GM19043 (cell line): ENCODE results near the gene NOP14.
"Not testable (repeated sequence)": the region's sequence is repeated elsewhere in the genome, so short reads cannot be mapped to it uniquely, and the experiment has no call there.

Experiments
- ATAC-seq: cut with Tn5 transposase; IDR thresholded peaks from one replicate; pipeline ENCODE4 v1.9.1; 2021; ENCODE audit warnings: low read depth; ENCODE audit not compliant: unreplicated experiment

Gene NOP14

GRCh38 chr4:2963175-2963965 lies at the start of gene NOP14, which contains the start of gene GRK4:
TSS of gene NOP14 (minus strand) at chr4:2963406. CDS start at chr4:2963319, 87 bp downstream.
TSS of gene GRK4 (plus strand) at chr4:2963571. CDS start at chr4:2964071, 500 bp downstream.
- peak; percentile 85 for ATAC-seq

DNA sequence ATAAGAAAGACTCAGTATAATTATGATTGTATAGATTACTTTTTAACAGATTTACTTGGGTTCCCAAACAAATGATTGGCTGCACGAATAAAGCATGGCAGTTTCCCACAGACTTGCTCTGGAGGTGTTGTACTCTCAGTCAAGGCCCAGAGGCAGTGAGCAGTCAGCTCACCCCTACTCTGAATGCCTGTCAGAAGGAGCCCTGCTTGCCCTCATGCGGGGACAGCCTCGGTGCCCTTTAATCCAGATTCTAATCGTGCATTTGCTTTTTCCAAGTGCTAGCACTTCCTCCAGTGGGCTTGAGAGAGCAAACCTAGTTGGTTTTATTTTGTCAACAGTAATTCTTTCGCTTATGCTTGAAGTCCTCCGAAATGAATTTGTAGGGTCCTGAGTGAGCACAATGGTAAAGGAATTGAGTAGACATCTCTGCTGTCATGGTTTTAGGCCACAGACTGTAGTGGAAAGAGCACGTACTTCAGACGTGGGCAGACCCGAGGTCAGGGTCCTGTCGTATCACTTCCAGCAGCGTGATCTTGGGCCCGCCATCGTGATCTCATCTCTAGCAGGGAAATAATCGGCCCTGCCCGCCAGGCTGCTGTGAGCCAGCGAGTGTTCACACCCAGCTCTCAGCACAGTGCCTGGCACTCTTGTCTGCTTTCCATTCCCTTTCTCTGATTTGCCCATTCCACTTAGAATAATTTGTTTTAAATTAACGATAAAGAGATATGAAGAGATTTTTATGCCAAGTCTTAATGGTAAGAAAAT lies 48.4 kb upstream of the NOP14 start:
- no peak for ATAC-seq

GRCh38 chr4:3010998-3011397 lies 47.8 kb upstream of the NOP14 start:
- no peak for ATAC-seq

DNA sequence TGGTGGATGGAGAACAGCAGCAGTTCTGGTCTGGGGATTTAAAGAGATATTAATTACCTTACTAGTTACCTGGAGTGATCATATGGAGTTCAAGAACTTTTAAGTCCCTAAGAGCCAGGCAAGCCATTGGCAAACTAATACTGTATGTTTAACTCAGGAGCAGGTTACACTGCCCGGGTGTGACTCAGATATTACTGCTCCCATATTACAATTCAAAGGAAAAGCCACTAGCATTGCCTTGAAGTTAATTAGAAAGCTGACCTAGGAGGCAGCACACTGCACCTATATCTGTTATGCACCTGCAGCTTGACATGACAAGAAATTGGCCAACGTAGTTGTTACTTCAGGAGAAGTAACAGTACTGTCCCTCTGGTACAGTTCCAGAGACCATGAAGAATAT lies 47.4 kb upstream of the NOP14 start:
- no peak for ATAC-seq

DNA sequence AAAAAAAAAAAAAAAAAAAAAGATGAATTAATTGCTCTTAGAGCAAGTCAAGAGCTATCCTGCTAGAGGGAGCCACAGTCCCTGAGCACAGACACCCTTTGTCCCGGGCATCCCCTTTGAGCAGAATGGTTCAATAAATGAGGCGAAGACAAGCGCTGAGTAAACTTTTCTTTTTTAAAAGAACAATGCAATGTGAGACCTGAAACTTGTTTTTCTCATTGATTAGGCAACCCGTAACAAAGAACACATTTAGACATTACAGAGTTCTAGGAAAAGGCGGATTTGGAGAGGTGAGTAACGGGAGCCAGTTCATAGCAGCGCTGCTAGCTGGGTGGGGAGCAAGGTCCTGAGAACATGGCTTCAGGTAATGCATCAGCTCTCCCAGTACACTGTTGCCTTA lies 46.2 kb upstream of the NOP14 start:
- ATAC-seq, result no peak

GRCh38 chr4:3007724-3008123 lies 44.5 kb upstream of the NOP14 start:
- no peak for ATAC-seq

DNA sequence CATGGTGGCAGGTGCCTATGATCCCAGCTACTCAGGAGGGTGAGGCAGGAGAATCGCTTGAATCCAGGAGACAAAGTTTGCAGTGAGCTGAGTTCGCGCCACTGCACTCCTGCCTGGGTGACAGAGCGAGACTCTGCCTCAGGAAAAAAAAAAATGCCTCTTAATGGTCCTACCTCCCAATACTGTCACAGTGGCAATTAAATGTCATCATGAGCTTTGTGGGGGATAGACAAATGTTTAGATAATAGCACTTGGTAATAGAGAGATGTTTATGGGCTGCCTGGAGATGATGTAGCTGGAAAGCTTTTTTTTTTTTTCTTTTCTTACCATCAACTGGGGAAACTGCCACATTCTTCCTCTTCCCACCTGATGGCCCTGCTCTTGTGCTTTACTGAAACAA lies 33.2 kb upstream of the NOP14 start:
- ATAC-seq, result no peak

- no peak for ATAC-seq
Measured at GRCh38 chr4:2995546-2996265, 32.5 kb upstream of the NOP14 start.

GRCh38 chr4:2994917-2995316 lies 31.7 kb upstream of the NOP14 start:
- no peak for ATAC-seq

- ATAC-seq, result no peak
Measured at GRCh38 chr4:2991243-2991642, 28.0 kb upstream of the NOP14 start.

DNA sequence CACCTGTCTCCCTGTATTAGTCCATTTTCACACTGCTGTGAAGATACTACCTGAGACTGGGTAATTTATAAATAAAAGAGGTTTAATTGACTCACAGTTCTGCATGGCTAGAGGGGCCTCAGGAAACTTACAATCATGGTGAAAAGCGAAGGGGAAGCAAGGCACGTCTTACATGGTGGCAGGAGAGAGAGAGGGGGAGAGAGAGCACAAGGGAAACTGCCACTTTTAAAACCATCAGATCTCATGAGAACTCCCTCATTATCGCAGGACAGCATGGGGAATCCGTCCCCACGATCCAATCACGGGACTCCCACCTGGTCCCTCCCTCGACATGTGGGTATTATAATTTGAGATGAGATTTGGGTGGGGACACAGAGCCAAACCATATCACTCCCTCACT lies 20.5 kb upstream of the NOP14 start:
- not testable (repeated sequence) for ATAC-seq

DNA sequence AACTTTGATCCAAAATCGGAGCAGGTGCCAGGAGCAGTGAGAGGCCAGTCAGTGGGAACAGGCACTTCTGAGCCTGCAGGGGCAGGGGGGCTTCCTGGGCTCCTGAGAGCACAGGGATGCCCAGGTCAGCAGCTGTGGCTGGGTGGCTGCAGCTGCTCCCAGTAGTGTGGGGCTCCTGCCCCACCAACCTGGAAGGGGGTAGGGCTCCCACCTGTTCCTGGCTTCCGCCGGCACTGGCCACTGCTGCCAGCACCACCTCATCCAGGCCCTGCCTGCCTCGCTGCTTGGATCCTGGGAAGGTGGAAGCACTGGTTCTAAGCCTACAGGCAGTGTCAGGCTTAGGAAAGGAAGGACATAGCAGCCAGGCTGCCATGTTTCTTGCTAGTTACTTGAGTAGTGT lies 18.8 kb upstream of the NOP14 start:
- no peak for ATAC-seq

GRCh38 chr4:2981256-2981819 lies 18.1 kb upstream of the NOP14 start:
- ATAC-seq, result no peak

DNA sequence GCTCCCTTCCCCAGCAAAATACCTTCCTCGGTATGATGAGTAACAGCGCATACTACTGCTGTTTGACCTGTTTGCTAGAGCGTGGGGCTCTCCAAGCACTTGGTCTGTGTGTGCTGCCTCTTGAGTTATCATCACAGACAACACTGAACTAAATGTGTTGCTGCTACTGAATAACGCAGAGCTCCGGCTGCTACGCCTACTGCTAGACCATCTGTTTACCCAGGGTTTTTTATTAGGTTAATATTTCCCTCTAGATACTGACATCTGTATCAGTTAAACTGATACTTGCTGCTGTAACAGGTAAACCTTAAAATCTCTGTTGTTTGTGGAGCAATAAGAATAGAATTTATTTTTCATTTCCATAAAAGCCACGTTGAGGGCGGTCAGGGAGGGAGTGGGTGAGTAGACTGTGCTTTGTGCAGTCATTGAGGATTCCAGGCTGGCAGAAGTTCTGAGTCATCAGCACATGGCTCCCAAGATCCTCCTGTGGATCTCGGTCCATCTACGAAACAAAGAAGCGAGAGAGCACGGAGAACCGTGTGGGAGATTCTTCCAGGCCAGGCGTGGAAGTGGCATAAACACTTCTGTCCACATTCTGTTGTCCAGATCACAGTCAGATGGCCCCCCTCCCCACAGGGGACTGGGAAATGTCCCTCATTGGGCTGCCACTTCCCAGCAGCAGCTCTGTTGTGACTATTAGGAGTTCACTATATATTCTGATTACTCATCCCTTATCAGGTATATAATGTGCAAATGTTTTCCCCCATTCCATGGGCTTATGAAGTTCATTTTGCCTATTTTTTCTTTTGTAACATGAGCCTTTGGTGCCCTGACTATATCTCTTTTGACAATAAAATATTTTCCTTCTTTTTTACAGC lies 14.2 kb upstream of the NOP14 start:
- no peak for ATAC-seq

DNA sequence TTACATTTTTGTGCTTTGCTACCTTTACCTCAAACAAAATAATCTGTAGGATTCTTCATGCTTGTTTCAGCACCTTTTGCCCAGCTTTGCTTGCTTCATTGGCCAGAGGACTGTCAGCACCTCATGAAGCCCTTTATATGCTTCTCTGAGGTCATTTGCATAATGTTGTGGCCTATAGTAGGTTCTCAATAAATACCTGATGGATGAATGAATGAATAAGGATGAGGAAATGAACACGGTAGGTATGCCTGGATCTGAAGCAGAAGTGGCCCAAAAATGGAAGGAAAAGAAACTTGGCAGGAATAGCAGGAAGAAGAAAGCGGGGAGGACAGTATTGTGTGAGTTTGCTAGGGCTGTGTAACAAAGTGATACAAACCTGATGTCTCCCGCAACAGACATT lies 8.1 kb upstream of the NOP14 start:
- no peak for ATAC-seq

- ATAC-seq, result no peak
Measured at GRCh38 chr4:2968381-2968780, 5.2 kb upstream of the NOP14 start.

- ATAC-seq, result no peak
Measured at GRCh38 chr4:2965262-2965661, 2.1 kb upstream of the NOP14 start.

- ATAC-seq, result no peak
Measured at GRCh38 chr4:2964706-2965258, 1.6 kb upstream of the NOP14 start.

DNA sequence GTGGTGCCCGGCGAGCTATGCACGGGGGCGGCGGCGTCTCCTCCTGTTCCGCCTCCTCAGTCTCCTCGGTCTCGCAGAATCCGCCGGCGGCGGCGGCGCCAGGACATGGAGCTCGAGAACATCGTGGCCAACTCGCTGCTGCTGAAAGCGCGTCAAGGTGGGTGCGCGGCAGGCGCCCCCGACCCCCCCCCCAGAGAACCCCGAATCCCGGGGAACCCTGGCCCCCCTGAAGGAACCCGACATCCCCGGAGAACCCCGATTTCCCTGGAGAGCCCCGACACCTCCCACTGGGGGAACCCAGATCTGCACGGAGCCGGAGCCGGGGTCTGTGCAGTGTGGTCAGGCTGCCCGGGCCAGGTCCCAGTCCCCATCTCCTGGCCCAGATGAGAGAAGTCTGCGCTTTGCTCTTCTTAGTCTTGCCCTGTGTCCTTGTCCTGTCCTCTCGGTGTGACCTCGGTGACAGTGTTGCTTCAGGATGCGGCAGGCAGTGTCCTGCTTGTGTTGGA lies 813 bp upstream of the NOP14 start:
- ATAC-seq, result peak; percentile 13
